Measurements from ENCODE around the gene ZDHHC6. TPM values are rescaled to one million over a fixed set of nuclear protein-coding genes. Genes with fewer than 3 reads are reported as not detected.

ZDHHC6 gene
- total and polyA plus RNA-seq, 7 donors: 10.7 to 27.7 (median 14.0) TPM

DNA sequence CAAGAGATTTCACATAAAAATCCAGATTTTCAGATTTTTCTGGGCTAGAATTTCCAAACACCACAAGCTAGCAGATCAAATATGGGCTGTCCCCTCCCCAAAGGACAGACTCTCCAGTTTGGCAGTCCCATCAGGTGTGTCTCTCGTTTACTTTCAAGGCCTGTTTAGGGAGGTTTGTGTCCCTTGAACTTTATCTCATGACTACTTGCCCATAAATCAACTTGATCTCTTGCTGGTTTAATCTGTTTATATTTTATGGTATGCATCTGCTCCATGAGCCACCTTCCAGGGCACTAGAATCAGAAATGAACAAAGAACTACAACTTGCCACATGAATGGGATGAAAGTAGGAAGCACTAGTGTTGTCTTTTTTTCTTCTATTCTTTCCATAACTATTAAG, 5.2 kb downstream of the ZDHHC6 start:
- intact Hi-C loops (cut with DNase I): loop anchor here in 1 of 2 donors (10.0 kb wide), 1 partner anchor 257 kb away; the partner anchor contains the start of gene GPAM
- H3K4me3 ChIP-seq: no peak overlapping the region
- H3K36me3 ChIP-seq (ENCODE audit: insufficient read depth in 1 of 2, low read depth in 1 of 2): peaks cover 10 to 89% of the 10 kb centered on the region in 2 donors
- H3K27ac ChIP-seq: no peak overlapping the region
- TF ChIP-seq CTCF (IDR thresholded peaks at IDR 0.05): no peak
- no peaks in the 10 kb centered on the region for H3K9me3 ChIP-seq
- ATAC-seq: no peak
- DNase-seq: no peak
- 68 to 72% (median 72%) methylated on average over 1 of the region's 1 CpG for WGBS, 3 donors
- peaks cover 9% of the 10 kb centered on the region for H3K4me1 ChIP-seq
- H3K27me3 ChIP-seq (ENCODE audit: insufficient read depth in 3 of 3, low read length in 2 of 3): no peaks in the 10 kb centered on the region

GRCh38 chr10:112438356-112438755, 8.4 kb downstream of the ZDHHC6 start:
- intact Hi-C loops (cut with DNase I): loop anchor here in 1 of 2 donors (10.0 kb wide), 1 partner anchor 124 kb away; no protein-coding TSS in a partner anchor
- 95 to 96% (median 95%) methylated on average over 4 of the region's 4 CpGs for WGBS, 3 donors

GRCh38 chr10:112434988-112435619, 11.6 kb downstream of the ZDHHC6 start:
- no peak for ATAC-seq
- intact Hi-C loops (cut with DNase I): loop anchor here in 1 of 2 donors (10.0 kb wide), 1 partner anchor 120 kb away; no protein-coding TSS in a partner anchor
- H3K36me3 ChIP-seq (ENCODE audit: insufficient read depth in 1 of 2, low read depth in 1 of 2): peaks cover 17 to 100% of the 10 kb centered on the region in 2 donors
- DNase-seq: no peak
- no peaks in the 10 kb centered on the region for H3K4me1 ChIP-seq
- no peaks in the 10 kb centered on the region for H3K9me3 ChIP-seq
- no peak overlapping the region for H3K4me3 ChIP-seq
- 86 to 96% (median 88%) methylated on average over 2 of the region's 2 CpGs for WGBS, 3 donors
- TF ChIP-seq CTCF (IDR thresholded peaks at IDR 0.05): peak; percentile 45
- H3K27ac ChIP-seq: no peak overlapping the region
- no peaks in the 10 kb centered on the region for H3K27me3 ChIP-seq (ENCODE audit: insufficient read depth in 3 of 3, low read length in 2 of 3)

More at GRCh38 chr10:112438356-112438755, 8.4 kb downstream of the ZDHHC6 start:
- H3K27ac ChIP-seq: no peak overlapping the region
- DNase-seq (no peak), ATAC-seq (no peak)
- no peaks in the 10 kb centered on the region for H3K4me1 ChIP-seq
- no peak for TF ChIP-seq CTCF (IDR thresholded peaks at IDR 0.05)
- H3K4me3 ChIP-seq: no peak overlapping the region
- no peaks in the 10 kb centered on the region for H3K27me3 ChIP-seq (ENCODE audit: insufficient read depth in 3 of 3, low read length in 2 of 3)
- peaks cover 10 to 100% of the 10 kb centered on the region in 2 donors for H3K36me3 ChIP-seq (ENCODE audit: insufficient read depth in 1 of 2, low read depth in 1 of 2)
- no peaks in the 10 kb centered on the region for H3K9me3 ChIP-seq

GRCh38 chr10:112433136-112433535, 13.6 kb downstream of the ZDHHC6 start:
- Histone ChIP-seq H3K36me3 (ENCODE audit: insufficient read depth in 1 of 2, low read depth in 1 of 2) (peaks cover 16 to 100% of the 10 kb centered on the region in 2 donors), H3K27ac (no peak overlapping the region), H3K4me3 (no peak overlapping the region), H3K4me1 (no peaks in the 10 kb centered on the region), H3K9me3 (no peaks in the 10 kb centered on the region), H3K27me3 (ENCODE audit: insufficient read depth in 3 of 3, low read length in 2 of 3) (no peaks in the 10 kb centered on the region)
- DNase-seq (no peak), ATAC-seq (no peak)
- WGBS, 3 donors: 91 to 96% (median 94%) methylated on average over 2 of the region's 2 CpGs
- no peak for TF ChIP-seq CTCF (IDR thresholded peaks at IDR 0.05)
- intact Hi-C loops (cut with DNase I): loop anchor here in 1 of 2 donors (10.0 kb wide), 1 partner anchor 118 kb away; no protein-coding TSS in a partner anchor
